GM12872 (cell line): ENCODE data around the gene DNM2.

Source experiments
- CTCF ChIP-seq: IDR thresholded peaks from 3 replicates; pipeline ENCODE4 v1.5.1; 2011; ENCODE audit warnings: low read depth, mild to moderate bottlenecking, low read length, moderate library complexity; ENCODE audit not compliant: insufficient read depth

DNM2 gene

GRCh38 chr19:10817291-10818038 lies 99.6 kb downstream of the DNM2 start:
- no peak for TF ChIP-seq CTCF

- TF ChIP-seq CTCF = no peak
These were observed 100.6 kb downstream of the DNM2 start for GRCh38 chr19:10818301-10819123.

- TF ChIP-seq CTCF = no peak
These were observed 101.5 kb downstream of the DNM2 start for GRCh38 chr19:10819124-10820060.

- TF ChIP-seq CTCF = peak; percentile 49; the same call in 2 of the 3 replicates
These were observed 102.3 kb downstream of the DNM2 start for GRCh38 chr19:10820173-10820572.

GRCh38 chr19:10823690-10824089 lies 105.8 kb downstream of the DNM2 start:
- no peak for TF ChIP-seq CTCF

DNA sequence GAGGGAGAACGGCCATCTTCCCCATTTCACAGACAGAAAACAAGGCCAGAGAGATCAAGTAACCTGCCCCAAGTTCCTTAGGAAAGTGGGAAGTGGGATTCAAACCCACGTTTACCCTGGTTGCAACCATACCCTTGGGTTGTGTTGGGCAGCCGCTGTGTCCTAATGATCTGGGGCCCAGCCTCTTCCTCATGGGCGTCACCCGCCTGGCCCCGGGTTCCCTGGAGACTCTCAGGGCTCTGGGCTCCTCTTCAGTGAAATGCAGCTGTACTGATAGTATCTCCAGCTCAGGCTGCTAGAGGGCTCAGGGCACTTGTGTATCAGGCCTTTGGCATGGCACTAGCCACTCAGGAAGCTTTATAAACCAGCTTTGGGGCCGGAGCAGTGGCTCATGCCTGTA lies 108.4 kb downstream of the DNM2 start:
- TF ChIP-seq CTCF = no peak

GRCh38 chr19:10826846-10827245 lies 109.0 kb downstream of the DNM2 start:
- no peak for TF ChIP-seq CTCF
